ENCODE data around the gene SDK1.
"Not testable (repeated sequence)": the region's sequence is repeated elsewhere in the genome, so short reads cannot be mapped to it uniquely, and the experiment has no call there.

Gene SDK1

DNA sequence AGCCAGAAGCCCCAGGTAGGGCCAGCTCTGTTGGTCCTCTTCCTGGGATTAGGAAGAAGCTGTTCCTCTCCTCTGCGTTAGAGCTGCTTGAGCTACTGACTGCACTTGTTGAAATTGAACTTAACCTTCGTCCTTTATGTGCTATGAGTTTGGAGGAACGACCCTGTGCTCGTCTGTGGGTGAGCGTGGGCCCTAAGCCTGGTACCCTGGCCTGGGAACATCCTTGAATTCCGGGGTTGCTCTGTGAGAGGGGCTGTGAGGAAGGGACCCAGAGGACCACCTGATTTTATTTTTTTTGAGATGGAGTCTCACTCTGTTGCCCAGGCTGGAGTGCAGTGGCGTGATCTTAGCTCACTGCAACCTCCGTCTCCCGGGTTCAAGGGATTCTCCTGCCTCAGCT is 933.8 kb downstream of the SDK1 start:
- no peak overlapping the region for H3K27ac ChIP-seq (ENCODE audit: low read depth, low read length)

DNA sequence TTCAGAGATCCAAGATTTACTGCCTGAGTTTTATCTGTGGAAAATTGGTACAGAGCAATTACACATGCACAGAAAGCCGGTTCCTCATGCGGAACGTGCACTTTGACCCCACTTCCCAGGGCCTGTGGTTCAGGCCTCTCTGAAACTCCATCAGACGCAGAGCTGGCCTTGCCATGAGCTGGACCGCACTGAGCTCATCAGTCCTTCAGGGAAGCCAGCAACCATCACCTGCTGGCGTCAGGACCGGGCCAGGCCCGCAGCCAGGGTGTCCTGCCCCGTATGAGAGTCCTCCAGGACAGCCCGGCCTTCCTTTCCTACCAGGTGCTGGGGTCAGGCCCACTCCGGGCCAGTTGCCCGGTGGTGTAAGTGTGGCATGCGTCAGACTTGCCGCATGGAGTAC is 934.5 kb downstream of the SDK1 start:
- no peak overlapping the region for H3K4me3 ChIP-seq (ENCODE audit: low read depth in 1 of 5, low read length in 5 of 5)
- H3K9ac ChIP-seq (ENCODE audit: low read length in 5 of 5), result no peak overlapping the region
- no peaks in the 10 kb centered on the region for H3K27me3 ChIP-seq (ENCODE audit: control insufficient read depth in 5 of 5, insufficient read depth in 4 of 5, low read length in 5 of 5)
- H3K27ac ChIP-seq (ENCODE audit: low read depth, low read length), result no peak overlapping the region
- no peaks in the 10 kb centered on the region for H3K4me1 ChIP-seq (ENCODE audit: control insufficient read depth in 5 of 5, insufficient read depth in 5 of 5, low read length in 5 of 5)
- H3K9me3 ChIP-seq (ENCODE audit: control insufficient read depth in 5 of 5, low read length in 5 of 5), result no peaks in the 10 kb centered on the region
- H3K36me3 ChIP-seq (ENCODE audit: control insufficient read depth in 5 of 5, insufficient read depth in 5 of 5, low read length in 5 of 5), result peaks cover 0 to 4% (median 0%) of the 10 kb centered on the region in 5 donors

More for the DNA sequence above, 933.8 kb downstream of the SDK1 start:
- no peaks in the 10 kb centered on the region for H3K27me3 ChIP-seq (ENCODE audit: control insufficient read depth in 5 of 5, insufficient read depth in 4 of 5, low read length in 5 of 5)
- H3K4me1 ChIP-seq (ENCODE audit: control insufficient read depth in 5 of 5, insufficient read depth in 5 of 5, low read length in 5 of 5), result no peaks in the 10 kb centered on the region
- H3K9me3 ChIP-seq (ENCODE audit: control insufficient read depth in 5 of 5, low read length in 5 of 5), result no peaks in the 10 kb centered on the region
- H3K4me3 ChIP-seq (ENCODE audit: low read depth in 1 of 5, low read length in 5 of 5), result no peak overlapping the region
- H3K9ac ChIP-seq (ENCODE audit: low read length in 5 of 5), result no peak overlapping the region
- peaks cover 0 to 4% (median 0%) of the 10 kb centered on the region in 5 donors for H3K36me3 ChIP-seq (ENCODE audit: control insufficient read depth in 5 of 5, insufficient read depth in 5 of 5, low read length in 5 of 5)

DNA sequence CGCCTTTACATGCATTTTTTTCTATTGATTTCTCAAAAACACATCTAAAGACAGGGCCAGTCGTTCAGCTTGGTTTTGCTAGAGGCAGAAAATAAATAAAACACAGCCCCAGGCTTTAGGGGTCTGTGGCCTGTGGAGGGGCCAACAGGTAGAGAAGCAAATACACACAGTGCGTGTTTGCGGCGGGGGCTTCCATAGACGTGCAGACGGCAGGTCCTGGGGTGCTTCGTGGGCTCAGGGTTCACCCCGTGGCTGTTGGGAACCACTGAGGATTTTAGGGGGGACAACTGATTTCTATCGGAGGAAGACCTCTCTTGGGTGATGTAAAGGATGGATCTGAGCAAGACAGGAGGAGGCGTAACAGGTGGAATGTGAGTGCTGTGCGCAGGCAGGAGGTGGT is 935.3 kb downstream of the SDK1 start:
- peaks cover 0 to 4% (median 0%) of the 10 kb centered on the region in 5 donors for H3K36me3 ChIP-seq (ENCODE audit: control insufficient read depth in 5 of 5, insufficient read depth in 5 of 5, low read length in 5 of 5)
- no peaks in the 10 kb centered on the region for H3K4me1 ChIP-seq (ENCODE audit: control insufficient read depth in 5 of 5, insufficient read depth in 5 of 5, low read length in 5 of 5)

DNA sequence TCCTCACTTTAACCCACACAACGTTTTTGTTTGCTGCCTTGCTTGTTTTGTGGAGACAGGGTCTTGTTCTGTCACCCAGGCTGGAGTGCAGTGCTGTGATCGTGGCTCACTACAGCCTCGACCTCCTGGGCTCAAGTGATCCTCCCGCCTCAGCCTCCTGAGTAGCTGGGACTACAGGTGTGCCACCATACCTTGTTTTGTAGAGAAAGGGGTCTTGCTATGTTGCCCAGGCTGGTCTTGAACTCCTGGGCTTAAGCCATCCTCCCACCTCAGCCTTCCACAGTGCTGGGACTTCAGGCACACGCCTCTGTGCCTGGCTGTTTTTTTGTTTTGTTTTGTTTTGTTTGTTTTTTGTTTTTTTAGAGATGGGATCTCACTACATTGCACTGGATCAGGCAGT is 935.8 kb downstream of the SDK1 start:
- not testable (repeated sequence) for H3K4me3 ChIP-seq (ENCODE audit: low read depth in 1 of 5, low read length in 5 of 5); H3K9ac ChIP-seq (ENCODE audit: low read length in 5 of 5); H3K27ac ChIP-seq (ENCODE audit: low read depth, low read length); H3K4me1 ChIP-seq (ENCODE audit: control insufficient read depth in 5 of 5, insufficient read depth in 5 of 5, low read length in 5 of 5); H3K9me3 ChIP-seq (ENCODE audit: control insufficient read depth in 5 of 5, low read length in 5 of 5); H3K27me3 ChIP-seq (ENCODE audit: control insufficient read depth in 5 of 5, insufficient read depth in 4 of 5, low read length in 5 of 5); H3K36me3 ChIP-seq (ENCODE audit: control insufficient read depth in 5 of 5, insufficient read depth in 5 of 5, low read length in 5 of 5)

More for the DNA sequence above, 935.3 kb downstream of the SDK1 start:
- H3K9me3 ChIP-seq (ENCODE audit: control insufficient read depth in 5 of 5, low read length in 5 of 5), result no peaks in the 10 kb centered on the region
- no peak overlapping the region for H3K4me3 ChIP-seq (ENCODE audit: low read depth in 1 of 5, low read length in 5 of 5)
- no peaks in the 10 kb centered on the region for H3K27me3 ChIP-seq (ENCODE audit: control insufficient read depth in 5 of 5, insufficient read depth in 4 of 5, low read length in 5 of 5)
- H3K9ac ChIP-seq (ENCODE audit: low read length in 5 of 5), result no peak overlapping the region
- no peak overlapping the region for H3K27ac ChIP-seq (ENCODE audit: low read depth, low read length)

DNA sequence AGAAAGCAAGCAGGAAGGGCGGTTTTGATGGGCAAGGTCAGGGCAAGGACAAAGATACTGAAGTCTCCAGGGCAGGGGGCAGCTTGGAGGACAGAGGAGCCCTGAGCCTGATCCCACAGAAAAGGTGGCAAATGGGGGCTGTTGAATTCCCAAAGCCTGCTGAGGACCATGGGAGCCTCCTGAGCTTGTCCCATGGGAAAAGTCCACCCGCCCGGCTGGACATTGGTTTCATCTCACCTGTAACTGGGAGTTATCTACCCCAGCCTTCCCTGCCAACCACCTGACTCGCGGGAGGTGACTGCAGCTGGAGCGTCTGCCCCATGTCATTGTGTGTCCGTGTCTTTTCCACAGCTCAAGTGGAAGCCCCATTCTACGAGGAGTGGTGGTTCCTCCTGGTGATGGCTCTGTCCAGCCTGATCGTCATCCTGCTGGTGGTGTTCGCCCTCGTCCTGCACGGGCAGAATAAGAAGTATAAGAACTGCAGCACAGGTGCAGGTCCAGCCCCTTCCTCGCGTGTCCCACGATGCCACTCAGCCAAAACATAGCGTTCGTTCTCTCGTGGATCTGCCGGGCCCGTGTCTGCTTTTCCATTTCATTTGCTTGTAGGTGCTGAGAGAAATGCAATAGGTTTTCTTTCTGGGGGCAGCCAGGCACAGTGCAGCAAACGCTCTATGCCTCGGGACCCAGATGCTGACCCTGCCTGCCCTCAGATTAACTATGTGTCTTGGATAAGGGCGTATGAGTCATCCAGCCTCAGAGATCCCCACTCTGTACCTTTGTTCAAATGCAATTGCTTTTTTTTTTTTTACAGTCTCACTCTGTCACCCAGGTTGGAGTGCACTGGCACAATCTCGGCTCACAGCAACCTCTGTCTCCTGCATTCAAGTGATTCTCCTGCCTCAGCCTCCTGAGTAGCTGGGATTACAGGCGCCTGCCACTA is 936.5 kb downstream of the SDK1 start:
- Histone ChIP-seq H3K9me3 (ENCODE audit: control insufficient read depth in 5 of 5, low read length in 5 of 5) (no peaks in the 10 kb centered on the region), H3K27me3 (ENCODE audit: control insufficient read depth in 5 of 5, insufficient read depth in 4 of 5, low read length in 5 of 5) (no peaks in the 10 kb centered on the region), H3K4me3 (ENCODE audit: low read depth in 1 of 5, low read length in 5 of 5) (no peak overlapping the region), H3K36me3 (ENCODE audit: control insufficient read depth in 5 of 5, insufficient read depth in 5 of 5, low read length in 5 of 5) (peaks cover 0 to 11% (median 0%) of the 10 kb centered on the region in 5 donors), H3K9ac (ENCODE audit: low read length in 5 of 5) (no peak overlapping the region), H3K4me1 (ENCODE audit: control insufficient read depth in 5 of 5, insufficient read depth in 5 of 5, low read length in 5 of 5) (no peaks in the 10 kb centered on the region), H3K27ac (ENCODE audit: low read depth, low read length) (no peak overlapping the region)

DNA sequence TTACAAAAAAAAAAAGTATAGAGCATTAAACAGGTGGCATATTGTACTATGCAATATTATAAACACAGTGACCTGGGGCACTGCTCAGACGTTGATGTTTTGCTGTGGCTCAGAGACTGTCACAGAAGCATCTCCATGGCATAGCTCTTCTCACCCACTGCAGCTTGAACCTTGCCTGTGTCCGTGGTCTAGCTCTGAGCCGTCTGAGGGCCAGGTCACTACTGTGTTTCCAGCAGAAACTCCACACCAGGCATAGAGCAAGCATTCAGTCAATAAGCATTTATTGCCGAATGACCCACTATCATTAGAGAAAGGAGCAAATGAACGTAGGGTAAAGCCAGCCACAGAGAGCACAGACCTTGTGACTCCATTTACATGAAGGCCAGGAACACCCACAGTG is 937.8 kb downstream of the SDK1 start:
- Histone ChIP-seq H3K4me1 (ENCODE audit: control insufficient read depth in 5 of 5, insufficient read depth in 5 of 5, low read length in 5 of 5) (no peaks in the 10 kb centered on the region), H3K4me3 (ENCODE audit: low read depth in 1 of 5, low read length in 5 of 5) (no peak overlapping the region), H3K36me3 (ENCODE audit: control insufficient read depth in 5 of 5, insufficient read depth in 5 of 5, low read length in 5 of 5) (peaks cover 0 to 11% (median 0%) of the 10 kb centered on the region in 5 donors), H3K27ac (ENCODE audit: low read depth, low read length) (no peak overlapping the region), H3K27me3 (ENCODE audit: control insufficient read depth in 5 of 5, insufficient read depth in 4 of 5, low read length in 5 of 5) (no peaks in the 10 kb centered on the region), H3K9ac (ENCODE audit: low read length in 5 of 5) (no peak overlapping the region), H3K9me3 (ENCODE audit: control insufficient read depth in 5 of 5, low read length in 5 of 5) (peaks cover 0 to under 1% (median 0%) of the 10 kb centered on the region in 5 donors)

DNA sequence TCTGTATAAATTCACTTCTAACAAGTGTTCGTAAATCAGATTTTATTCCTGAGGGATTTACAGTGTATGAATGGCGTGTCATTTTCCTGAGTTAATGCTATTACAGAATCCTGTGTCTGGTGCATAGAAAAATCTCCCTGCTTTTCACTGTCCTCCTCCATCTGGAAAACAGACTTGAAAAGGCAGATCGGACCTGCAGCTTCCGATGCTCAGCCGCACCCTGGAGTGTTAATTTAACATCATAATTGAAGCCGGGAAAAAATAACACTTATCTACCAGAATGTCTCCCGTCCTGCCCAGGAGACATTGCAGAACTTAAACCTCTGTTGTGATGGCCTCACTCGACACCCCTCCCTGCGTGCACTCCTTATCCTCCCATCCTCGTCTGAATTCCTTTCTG is 939.0 kb downstream of the SDK1 start:
- Histone ChIP-seq H3K4me3 (ENCODE audit: low read depth in 1 of 5, low read length in 5 of 5) (no peak overlapping the region), H3K36me3 (ENCODE audit: control insufficient read depth in 5 of 5, insufficient read depth in 5 of 5, low read length in 5 of 5) (peaks cover 0 to 17% (median 0%) of the 10 kb centered on the region in 5 donors), H3K27me3 (ENCODE audit: control insufficient read depth in 5 of 5, insufficient read depth in 4 of 5, low read length in 5 of 5) (no peaks in the 10 kb centered on the region), H3K9me3 (ENCODE audit: control insufficient read depth in 5 of 5, low read length in 5 of 5) (peaks cover 0 to 11% (median 10%) of the 10 kb centered on the region in 5 donors), H3K4me1 (ENCODE audit: control insufficient read depth in 5 of 5, insufficient read depth in 5 of 5, low read length in 5 of 5) (no peaks in the 10 kb centered on the region), H3K9ac (ENCODE audit: low read length in 5 of 5) (no peak overlapping the region), H3K27ac (ENCODE audit: low read depth, low read length) (no peak overlapping the region)

DNA sequence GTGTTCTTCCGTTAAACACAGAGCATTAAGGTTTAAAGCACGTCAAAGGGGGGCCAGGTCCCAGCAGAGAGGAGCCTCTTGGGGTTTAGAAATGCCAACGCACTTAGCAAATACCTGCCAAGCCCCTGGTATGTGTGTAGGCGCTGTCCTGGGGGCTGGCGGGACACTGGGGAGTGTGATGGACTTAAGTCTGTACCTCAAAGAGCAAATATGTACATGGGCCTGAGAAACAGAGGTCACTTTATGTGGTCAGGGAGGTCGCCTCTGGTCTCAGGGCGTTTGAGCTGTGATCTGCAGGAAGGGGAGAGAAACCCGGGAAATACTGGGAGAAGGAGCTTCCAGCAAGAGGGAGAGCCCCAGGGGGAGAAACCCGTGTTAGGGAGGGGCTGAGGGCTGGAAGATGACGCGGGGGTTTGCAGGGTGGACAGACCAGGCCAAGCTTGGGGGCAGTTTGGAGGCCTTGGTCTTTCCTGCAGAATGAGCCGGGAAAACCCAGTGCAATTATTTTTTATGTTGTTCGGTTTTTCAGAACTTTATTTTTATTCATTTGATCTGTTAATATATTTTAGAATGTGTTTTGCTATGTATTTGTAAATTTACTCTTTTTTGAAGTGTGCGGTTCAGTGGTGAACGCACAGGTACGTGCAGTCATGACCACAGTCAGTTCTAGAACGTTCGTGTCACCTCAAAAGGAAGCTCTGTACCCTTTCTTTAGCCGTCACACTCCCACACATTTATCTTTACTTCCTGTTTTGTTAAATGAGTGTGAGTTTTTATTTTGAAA is 939.7 kb downstream of the SDK1 start:
- Histone ChIP-seq H3K9ac (ENCODE audit: low read length in 5 of 5) (no peak overlapping the region), H3K4me1 (ENCODE audit: control insufficient read depth in 5 of 5, insufficient read depth in 5 of 5, low read length in 5 of 5) (no peaks in the 10 kb centered on the region), H3K4me3 (ENCODE audit: low read depth in 1 of 5, low read length in 5 of 5) (no peak overlapping the region), H3K27ac (ENCODE audit: low read depth, low read length) (no peak overlapping the region), H3K9me3 (ENCODE audit: control insufficient read depth in 5 of 5, low read length in 5 of 5) (peaks cover 0 to 15% (median 10%) of the 10 kb centered on the region in 5 donors), H3K36me3 (ENCODE audit: control insufficient read depth in 5 of 5, insufficient read depth in 5 of 5, low read length in 5 of 5) (peaks cover 0 to 22% (median 0%) of the 10 kb centered on the region in 5 donors), H3K27me3 (ENCODE audit: control insufficient read depth in 5 of 5, insufficient read depth in 4 of 5, low read length in 5 of 5) (no peaks in the 10 kb centered on the region)

DNA sequence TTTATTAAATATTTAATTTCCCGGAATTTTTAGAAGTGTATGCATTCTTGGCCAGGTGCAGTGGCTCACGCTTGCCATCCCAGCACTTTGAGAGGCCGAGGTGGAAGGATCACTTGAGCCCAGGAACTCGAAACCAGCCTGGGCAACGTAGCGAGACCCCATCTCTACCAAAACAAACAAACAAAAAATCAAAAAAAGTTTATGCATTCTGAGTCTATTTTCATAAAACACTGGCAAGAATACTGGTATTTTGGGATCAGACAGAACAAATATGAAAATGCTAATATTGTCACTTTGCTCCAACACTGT is 940.2 kb downstream of the SDK1 start:
- H3K9ac ChIP-seq (ENCODE audit: low read length in 5 of 5), result no peak overlapping the region
- H3K4me1 ChIP-seq (ENCODE audit: control insufficient read depth in 5 of 5, insufficient read depth in 5 of 5, low read length in 5 of 5), result no peaks in the 10 kb centered on the region
- no peak overlapping the region for H3K27ac ChIP-seq (ENCODE audit: low read depth, low read length)
- H3K4me3 ChIP-seq (ENCODE audit: low read depth in 1 of 5, low read length in 5 of 5), result no peak overlapping the region
- peaks cover 0 to 15% (median 10%) of the 10 kb centered on the region in 5 donors for H3K9me3 ChIP-seq (ENCODE audit: control insufficient read depth in 5 of 5, low read length in 5 of 5)
- no peaks in the 10 kb centered on the region for H3K27me3 ChIP-seq (ENCODE audit: control insufficient read depth in 5 of 5, insufficient read depth in 4 of 5, low read length in 5 of 5)
- peaks cover 0 to 24% (median 0%) of the 10 kb centered on the region in 5 donors for H3K36me3 ChIP-seq (ENCODE audit: control insufficient read depth in 5 of 5, insufficient read depth in 5 of 5, low read length in 5 of 5)

DNA sequence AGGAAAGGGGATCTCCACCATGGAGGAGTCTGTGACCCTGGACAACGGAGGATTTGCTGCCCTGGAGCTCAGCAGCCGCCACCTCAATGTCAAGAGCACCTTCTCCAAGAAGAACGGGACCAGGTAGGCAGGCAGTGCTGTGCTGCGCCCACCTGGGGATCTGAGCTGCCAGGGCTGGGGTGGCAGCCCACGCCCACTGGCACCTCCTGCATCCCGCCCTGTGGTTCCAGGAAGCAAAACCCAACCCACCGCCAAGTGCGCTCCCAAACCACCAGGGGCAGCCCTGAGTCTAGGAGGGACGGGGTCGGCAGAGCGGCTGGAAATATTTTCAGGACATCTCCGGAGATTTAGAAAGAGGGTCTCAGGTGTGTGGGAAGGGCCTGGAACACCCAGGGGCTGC is 940.7 kb downstream of the SDK1 start:
- H3K36me3 ChIP-seq (ENCODE audit: control insufficient read depth in 5 of 5, insufficient read depth in 5 of 5, low read length in 5 of 5), result peaks cover 0 to 24% (median 0%) of the 10 kb centered on the region in 5 donors
- no peak overlapping the region for H3K27ac ChIP-seq (ENCODE audit: low read depth, low read length)
- no peaks in the 10 kb centered on the region for H3K27me3 ChIP-seq (ENCODE audit: control insufficient read depth in 5 of 5, insufficient read depth in 4 of 5, low read length in 5 of 5)
- no peak overlapping the region for H3K9ac ChIP-seq (ENCODE audit: low read length in 5 of 5)
- H3K9me3 ChIP-seq (ENCODE audit: control insufficient read depth in 5 of 5, low read length in 5 of 5), result peaks cover 0 to 15% (median 10%) of the 10 kb centered on the region in 5 donors
- no peak overlapping the region for H3K4me3 ChIP-seq (ENCODE audit: low read depth in 1 of 5, low read length in 5 of 5)
- no peaks in the 10 kb centered on the region for H3K4me1 ChIP-seq (ENCODE audit: control insufficient read depth in 5 of 5, insufficient read depth in 5 of 5, low read length in 5 of 5)

Data from subcutaneous abdominal adipose tissue (tissue), 5 donors.